ENCODE results near the gene SULT4A1.

GRCh38 chr22:43843783-43844530 lies 18.4 kb downstream of the SULT4A1 start:
- TF ChIP-seq YY1 (IDR thresholded peaks at IDR 0.05; ENCODE audit: insufficient read depth, insufficient read length) (no peak), ZNF274 (IDR thresholded peaks at IDR 0.05; ENCODE audit: low read depth, low read length) (no peak), SUZ12 (IDR thresholded peaks at IDR 0.05; ENCODE audit: extremely low read depth, insufficient read depth, insufficient read length) (no peak)

Data from NT2/D1 (cell line).